SHP77 (cell line): ENCODE data around the gene NRF1.

ENCODE experiments used
- DNase-seq, 2 experiments: peaks; one replicate each; lab custom pipeline; 2025; lab: John Stamatoyannopoulos, UW

Gene NRF1

DNA sequence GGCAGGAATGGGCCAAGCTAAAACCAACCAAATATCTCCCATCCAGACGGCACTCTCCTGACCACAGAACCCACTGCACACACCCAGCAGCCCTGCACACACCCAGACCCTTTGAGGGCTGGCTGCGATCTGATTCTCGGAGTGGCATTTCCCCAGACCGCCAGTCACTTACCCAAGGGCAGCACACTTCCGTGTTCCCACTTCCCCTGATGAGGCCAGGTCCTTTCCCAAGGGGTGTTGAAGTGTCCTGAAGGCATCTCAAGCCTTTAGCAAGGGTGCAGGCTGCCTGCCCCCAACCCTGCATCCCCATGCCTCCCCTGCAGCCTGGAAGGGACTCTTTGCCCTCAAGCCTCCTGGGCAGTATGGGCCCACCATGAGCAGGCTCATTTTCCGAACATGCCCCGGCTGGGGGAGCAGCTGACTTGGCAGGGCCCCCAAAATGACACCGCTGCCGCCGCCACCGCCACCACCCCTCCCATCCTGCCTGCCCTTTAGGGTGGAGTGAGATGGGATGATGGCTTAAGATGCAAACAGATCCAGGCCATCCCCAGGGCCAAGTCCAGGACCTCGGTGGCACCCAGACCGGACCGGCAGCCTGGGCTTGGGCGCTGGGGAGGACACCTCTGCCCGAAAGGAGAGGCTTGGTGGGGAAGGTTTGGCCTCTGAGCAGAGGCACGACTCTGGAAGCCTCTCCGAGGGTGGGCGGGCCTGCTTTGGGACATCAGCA lies 159.8 kb downstream of the NRF1 start:
- no peak for DNase-seq

DNA sequence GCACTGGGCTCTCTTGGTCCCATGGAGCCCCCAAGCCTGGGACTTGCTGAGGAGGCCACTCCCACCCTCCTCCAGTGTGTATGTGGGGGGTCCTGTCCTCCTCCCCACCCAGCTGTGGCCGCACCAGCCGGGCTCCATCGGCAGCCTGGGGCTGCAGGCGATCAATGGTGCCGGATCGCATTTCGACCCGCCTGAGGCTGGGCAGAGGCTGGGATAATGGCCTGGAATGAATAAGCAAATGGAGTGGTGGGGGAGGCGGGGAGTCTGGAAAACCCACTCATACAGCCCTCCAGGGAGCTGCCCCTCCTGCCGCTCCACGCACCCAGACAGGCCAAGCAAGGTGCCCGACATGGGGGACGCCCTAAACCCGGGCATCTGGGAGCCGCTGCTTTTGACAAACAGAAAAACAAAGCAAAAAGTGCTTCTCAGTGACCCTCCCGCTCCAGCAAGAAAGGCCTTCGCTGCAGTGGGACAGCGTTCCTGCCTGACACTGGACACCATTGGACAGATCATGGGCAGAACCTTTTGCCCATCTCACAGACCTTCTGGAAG lies 160.5 kb downstream of the NRF1 start:
- DNase-seq: no peak

DNA sequence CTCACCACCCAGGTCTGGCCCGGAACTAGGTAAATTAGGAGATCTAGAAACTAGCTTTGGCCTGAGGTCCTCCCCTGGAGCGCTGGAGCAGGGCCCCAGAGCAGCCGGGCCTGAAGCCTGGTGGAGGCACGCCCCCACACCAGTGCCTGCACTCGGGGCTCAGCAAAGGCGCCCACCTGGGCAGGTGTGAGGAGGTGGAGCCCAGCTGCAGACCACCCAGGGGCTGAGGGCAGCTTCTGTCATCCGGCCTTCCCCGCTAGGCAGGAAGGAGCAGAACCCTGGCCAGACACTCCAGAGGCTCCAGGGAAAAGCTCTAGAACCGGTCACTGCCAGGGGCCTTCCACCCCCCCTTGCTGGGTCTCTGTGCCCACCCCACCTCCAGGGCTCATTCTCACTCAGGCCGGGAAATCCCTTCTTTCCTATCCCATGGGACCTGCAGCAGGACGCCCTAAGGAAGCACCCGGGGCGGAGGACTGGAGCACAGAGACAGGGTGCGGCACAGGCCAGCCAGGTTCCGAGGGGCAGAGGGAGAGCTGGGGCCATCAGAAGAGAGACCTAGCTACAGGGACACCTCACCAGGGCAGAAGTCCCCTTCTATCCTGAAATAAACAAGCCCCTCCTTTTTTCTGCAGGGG lies 161.2 kb downstream of the NRF1 start:
- DNase-seq: no peak

DNA sequence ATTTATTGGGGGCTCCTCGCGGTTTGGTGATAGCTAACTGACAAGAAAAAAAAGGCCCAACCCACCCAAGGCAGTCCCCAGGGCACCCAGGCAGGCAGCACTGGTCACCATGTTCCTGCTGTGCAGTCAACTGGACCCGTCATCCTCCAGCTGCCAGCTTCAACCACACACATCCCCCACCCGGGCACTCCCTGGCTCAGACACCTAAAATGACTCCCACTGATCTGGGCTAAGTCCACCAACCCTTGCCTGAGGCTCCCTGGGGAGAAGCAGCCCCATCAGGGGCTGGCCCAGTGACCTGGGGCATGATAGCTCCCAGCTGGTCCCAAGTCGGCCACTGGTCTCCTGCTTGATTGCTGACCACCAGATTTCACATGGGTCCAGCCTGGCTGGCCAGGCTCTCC lies 161.8 kb downstream of the NRF1 start:
- no peak for DNase-seq

DNA sequence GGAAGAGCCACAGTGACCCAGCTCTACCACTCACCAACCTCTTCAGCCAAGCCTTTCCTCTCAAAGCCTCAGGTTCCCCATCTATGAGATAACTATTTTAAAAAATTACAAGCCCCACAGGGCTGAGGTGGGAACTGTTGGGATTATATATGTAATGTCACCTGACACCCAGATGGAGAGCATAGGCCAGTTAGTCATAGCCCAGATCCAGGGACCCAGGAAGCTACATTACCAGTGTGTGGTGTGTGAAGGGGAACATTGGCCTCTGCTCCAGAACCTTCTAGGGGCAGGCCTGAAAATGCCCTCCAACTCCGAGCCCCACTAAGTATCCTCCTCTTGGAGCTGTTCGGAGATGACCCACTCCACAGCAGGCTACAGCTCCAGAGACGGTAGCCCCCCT lies 162.4 kb downstream of the NRF1 start:
- no peak for DNase-seq

DNA sequence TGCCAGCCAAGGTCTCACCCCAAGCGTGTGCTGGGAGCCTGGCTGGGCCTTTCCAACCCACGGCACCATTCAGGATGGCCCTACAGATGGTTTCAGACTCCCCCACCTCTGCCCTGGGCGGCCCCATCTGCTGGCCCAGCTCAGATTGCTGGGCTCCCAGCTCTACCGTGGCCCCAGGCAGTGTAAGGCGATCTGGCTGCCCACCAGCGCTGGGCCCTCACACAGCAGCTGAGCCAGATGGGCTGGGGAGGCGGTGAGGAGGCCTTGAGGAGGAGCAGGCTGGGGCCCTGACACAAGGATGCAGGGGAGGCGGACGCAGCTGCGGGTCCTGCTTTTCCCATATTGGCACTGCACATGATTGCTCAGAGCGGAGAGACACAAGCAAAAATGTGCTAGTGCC lies 162.8 kb downstream of the NRF1 start:
- no peak for DNase-seq

DNA sequence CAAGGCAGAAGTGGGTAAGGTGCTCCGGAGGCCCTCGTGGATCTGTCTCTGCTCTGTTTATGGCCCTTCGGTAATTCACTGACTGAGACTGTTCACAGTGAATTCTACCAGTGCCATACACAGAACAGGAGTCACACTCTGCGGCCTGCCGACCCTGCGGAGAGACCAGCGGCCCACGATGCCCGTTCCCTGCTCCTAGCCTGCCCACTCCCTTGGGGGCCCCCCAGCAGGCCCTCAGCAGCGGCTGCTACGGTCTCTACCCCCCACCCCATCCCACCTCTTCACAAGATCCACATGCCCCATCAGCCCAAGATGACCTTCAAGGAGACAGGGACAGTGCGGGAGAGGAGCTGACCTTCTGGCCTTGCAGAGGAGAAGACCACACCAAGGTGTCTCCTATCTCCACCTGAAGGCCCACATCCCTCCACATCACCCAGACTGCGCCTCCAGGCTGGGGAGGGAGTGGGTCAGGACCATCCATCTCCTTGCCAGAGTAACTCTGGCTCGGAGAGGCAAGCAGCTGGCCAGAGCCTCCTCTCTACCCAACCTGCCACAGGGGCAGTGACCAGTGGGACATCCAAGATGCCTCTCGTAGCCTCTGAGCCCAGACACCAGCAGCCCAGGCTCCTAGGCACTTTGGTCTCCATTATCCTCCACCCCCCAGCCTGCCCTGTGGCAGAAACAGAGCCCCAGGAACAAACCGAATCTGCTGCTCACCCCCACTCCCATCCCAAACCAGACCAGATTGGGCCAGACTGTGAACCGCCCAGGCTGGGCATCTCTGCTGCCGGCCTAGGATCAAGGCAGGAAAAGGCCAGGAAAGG lies 163.6 kb downstream of the NRF1 start:
- no peak for DNase-seq

DNA sequence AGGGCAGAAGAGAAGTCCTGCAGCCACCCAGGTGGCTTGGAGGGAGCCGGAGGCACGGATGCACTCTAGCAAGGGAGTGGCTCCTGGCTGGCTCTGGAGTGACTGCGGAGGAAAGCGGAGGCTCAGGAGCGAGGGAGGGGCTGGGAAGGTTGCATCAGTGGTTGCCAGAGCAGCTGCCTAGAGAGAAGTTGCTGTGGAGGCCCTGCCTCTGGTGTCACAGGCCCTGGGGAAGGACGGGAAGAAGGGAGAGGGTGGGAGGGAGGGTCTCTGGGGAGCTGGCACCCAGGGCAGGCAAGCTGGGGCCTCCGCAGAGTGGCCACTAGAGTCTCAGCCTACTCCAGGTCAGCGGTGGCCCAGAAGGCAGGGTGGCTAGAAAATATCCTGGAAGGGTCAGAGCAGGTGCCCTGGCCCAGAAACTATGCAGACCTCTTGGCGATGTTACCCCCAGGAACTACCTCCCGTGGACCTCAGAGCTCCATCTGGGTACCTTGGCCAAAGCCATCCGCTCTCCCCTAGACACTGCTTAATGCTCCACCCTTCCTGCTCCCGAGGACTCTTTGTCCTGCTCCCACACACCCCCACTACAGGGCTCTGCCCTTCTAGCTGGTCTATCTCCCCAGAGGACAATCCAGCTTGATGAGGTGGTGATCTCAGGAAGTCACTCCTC lies 164.3 kb downstream of the NRF1 start:
- DNase-seq: no peak

DNA sequence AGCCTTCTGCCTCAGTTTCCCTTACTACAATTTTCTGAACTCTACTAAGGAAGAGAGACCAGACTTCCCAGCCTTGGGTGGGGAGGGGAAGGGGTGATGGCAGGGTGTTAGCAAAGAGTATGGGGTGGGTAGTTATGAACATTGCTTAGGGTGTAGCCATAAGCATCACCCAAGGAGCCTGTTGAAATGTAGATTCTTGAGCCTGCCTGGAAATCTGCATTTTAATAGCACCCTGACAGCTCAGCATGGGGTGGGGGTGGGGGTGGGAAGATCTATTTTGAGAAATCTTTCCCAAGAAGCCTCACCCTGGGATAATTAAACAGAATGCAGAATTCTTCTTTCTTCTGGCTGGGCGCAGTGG lies 164.8 kb downstream of the NRF1 start:
- no peak for DNase-seq

DNA sequence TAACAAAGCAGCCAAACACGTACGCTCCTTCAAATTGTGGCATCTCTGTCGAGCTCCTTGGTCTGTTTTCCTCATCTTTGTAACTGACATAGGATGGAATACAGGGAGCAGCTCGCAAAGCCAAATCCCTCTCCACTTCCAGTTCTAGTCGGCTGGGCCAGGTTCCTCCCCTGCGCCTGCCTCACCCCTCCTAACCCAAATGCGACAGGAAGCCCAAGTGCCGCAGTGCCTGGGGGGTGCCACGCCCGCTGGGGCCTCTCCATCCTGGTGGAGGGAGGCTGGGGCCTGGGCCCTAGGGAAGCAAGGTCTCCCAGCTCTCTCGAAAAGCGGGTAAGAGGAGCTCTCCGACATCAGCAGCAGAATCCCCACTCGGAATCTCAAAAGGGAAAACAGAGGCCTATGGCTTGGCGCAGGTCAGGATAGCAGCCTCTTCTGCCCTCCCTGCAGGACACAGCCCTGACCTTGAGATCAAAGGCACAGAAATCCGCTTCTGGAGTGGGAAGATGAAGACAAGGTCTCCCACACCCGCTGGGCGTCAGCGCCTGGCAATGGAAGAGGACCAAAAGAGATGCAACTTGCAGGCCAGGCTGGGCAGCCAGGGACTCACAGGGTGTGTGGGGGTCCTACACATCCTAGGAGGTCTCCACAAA lies 165.8 kb downstream of the NRF1 start:
- no peak for DNase-seq

DNA sequence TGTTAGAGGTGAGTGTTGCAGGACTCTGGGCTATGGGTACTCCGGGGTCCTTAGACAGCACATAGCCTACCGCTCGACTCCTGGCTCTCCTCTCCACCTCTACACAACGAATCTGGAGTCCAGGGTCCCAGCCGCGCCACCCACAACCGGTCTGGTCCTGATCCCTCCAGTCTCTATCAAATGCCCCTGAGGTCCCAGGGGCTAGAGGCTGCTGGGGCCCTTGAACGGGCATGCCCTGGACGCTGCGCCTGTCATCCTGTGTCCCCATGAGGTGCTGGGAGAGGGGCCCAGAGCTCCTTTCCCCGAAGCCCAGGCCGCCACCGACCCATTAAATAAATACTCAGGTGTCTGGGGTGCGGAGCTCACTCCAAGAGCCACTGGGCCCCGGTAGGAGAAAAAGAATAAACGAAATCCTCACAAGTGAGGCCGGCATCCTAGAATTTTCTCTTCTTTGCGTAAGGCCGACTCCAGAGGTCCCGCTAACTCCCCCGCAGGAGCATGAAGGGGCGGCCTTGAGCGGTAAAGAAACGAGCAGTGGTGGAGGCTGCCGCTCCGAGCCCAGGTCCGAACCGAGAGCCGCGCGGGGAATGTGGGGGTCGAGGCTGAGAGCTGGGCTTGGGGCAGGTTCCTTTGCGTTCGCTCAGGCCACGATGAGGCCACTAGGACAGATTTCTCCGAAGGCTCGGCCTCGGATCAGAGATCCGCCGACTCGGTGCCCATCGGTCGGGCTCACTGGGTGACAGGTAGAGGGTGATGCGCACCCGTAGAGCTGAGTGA lies 166.7 kb downstream of the NRF1 start:
- DNase-seq: no peak

DNA sequence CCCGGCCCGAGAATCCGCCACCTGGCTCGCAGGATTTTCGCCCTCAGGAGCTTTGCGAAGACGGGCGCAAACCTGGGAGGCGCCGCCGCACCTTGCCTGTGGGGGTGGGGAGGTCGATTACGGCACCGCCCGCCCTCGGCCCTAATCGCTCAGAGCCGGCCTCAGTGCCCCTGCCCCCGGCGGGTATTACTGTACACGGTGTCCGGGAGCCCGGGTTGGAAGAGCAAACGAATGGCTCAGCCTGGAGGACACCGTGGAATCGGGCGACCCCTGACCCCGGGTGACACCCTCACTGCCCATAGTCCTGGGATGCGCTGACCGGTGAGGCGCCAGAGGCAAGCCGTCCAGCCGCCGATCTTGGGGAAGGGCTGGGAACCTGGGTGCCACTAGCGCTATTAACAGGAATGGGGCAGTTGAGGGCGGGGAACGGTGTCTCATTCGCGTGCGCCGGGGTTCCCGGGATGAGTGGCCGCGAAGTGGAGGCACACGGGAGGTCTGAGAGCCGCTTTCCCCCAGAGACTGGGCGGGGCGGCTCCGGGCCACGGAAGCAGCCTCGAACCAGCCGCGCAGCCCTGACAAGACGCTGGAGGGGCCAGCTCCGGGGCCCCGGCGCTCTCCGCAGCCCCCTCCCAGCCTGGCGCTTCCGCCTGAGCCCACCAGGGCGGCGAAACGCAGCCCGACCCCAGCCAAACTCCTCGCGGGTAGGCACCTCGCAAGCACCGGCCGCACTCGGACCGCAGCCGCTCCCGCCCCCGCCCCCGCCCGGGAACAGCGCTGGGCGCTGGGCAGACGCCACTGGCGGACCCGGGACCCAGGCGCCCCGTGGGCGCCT lies 167.5 kb downstream of the NRF1 start:
- peak in 1 of 2 experiments; percentile 50 for DNase-seq

DNA sequence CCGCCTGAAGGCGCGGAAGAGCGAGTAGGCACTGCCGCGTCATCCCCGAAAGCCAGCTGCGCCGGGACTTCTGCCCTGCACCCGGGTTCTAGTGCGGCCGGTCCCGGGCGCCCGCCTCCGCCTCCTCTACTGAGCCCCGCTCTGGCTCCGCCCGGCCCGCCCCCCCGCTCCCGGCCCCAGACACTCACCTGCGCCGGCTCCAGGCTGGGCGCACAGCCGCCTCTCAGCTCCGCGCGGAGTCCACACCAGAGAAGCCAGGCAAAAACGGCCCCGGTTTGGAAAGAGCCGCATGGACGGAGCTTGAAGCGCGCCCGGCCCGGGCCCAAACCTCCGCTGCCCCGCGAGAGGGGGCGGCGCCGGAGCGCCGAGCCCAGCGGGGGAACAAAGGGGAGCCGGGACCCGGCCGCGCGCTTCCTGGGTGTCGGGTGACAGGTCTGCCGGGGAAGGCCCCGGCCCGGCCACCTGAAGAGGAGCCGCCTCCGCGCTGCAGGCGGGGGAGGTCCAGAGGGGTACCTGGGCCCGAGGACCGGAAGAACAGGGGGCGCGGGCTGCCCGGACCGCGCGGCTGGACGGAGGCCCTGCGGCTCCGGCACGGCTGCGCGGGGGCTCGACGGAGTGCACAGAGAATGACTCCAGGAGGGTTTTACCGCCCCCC lies 168.2 kb downstream of the NRF1 start:
- DNase-seq: peak in 1 of 2 experiments; percentile 81

DNA sequence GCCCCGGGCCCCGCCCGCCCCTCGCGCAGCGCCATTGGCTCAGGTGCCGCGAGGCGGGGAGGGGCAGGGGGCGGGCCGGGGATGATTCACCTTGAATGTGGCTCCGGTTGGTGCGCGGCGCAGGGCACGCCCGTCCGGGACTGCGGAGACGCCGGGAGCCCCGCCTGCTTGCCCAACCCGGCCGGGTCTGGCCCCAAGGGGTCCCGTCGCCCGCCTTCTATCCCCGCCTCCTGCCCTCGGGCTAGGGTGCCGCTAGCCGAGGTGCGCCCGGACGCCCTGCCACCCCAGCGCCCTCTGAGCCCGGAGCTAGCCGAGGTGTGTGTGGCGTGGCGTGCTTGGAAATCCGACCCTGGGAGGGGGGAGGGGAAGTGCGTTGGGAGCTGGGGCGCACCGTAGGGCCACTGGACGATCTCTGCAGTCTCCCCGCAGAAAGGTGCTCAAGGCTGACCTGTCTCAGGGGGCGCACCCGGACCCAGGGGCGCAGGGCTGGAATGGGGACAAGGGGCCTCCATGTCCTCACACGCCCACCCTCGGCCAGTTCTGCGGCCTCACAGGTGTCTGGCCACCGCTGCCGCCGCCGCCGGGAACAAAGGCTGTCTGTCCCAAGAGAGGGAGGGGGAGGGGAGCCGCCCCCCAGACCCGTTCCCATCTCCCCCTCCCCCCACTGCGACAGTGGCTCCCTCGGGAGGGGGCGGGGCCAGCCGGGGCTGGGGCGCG lies 168.9 kb downstream of the NRF1 start:
- DNase-seq: peak; percentile 86 to 90

DNA sequence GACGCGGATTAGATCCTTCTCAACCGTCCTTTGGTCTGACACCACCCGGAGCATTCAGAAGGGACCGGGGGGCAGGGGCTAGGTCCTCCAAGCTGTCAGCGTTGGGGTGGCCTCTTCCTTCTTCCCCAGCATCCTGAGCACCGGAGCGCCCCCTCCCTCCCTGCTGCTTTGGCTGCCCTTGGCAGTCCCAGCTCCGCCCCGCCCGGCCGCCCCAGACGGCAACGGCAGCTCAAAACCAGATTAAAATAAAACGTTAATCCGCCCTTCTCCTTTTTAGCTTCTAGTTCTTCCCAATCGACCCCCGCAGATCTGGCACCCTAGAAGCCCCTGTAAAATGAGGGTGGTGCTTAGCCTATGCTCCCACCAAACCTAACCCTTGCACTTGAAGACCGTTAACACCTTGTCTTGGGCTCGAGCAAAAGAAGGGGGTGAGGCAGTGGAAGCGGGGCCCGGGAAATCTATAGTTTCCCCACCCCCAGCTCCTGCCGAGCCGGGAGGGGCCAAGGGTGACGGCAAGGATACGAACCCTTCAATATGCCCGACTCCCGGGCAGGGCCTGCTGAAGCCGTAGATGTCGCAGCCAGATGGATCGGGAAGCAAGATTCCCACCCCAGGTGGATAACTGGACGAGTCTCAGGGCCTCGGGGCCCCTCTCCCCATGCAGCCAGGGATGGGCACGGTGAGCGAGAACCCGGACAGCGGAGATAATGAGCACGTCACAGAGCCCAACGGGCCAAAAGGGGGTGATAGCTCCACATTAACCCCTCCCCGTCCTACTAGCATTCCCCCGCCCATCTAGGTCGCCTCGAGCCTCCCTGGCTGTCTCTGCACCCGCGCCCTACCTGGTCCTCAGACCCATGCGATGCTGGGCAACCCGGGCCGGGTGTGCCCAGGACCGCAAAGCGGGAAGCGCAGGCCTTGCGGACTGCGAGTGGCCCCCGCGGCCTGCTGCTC lies 169.7 kb downstream of the NRF1 start:
- peak in 1 of 2 experiments; percentile 19 for DNase-seq

DNA sequence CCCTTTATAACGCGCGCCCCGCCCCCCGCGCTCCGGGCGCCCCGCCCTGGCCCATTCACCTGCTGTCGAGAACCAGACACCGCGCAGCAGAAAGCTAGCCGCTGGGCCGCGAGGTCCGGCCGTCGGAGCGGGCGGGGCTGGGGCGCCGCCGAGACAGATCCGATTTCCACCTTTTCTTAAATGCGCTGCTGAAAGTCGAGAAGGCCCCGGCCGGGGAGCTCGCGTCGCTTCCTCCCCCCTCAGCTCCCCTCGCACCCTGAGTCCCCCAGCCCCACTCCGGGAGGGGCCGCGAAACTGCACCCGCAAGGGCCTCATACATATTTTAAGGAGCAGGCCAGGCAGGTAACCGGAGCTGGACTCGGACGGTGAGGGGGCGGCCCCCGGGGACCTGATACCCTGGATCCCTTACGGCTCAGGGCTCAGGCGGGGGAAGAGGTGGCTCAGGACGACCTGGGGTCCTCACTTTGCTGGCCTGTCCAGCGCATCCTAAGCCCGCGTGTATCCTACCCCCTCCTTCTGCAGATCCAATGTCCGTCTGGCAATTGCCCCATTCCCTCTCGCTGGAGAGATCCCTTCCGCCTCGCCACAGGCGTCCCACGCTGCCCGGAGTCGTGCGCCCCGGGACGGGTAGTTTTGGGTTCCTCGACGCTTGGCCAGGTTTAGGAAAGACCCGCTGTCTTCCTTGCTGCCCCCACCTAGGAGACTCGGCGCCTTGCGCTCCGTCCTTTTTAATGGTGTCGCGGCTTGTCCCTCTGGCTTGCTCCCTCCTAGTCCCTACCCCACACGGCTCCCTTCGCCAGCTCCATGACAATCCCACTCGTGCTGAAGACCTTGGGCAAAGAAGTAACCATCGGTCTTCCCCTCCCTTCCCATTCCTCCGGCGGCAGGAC lies 170.7 kb downstream of the NRF1 start:
- DNase-seq: no peak
